Panc1 (cell line): Measurements from ENCODE around the gene COMMD2. TPM values are rescaled to one million over a fixed set of nuclear protein-coding genes. Genes with fewer than 3 reads are reported as not detected.

Experiments used
- ATAC-seq: fragments of 200-7000 bp; cut with Tn5 transposase; 2 replicates; pipeline ENCODE4 v1.9.1; 2020; ENCODE audit warnings: mild to moderate bottlenecking, moderate library complexity
- BruUV-seq: library from RNA; stranded (reverse); fragments of 400-500 nt; replicated peaks from 2 replicates; lab custom pipeline; 2021; lab: Mats Ljungman, UMichigan
- CTCF ChIA-PET: fragments of 300-600 bp; sonication (Branson Sonifier 250); formaldehyde crosslinking; loops from one replicate; lab custom pipeline; 2022; ENCODE audit warnings: antibody characterized with exemption; lab: Charles Lee
- POLR2A ChIA-PET: fragments of 300-600 bp; sonication (Branson Sonifier 250); formaldehyde crosslinking; loops from one replicate; lab custom pipeline; 2022; ENCODE audit warnings: antibody characterized with exemption; lab: Charles Lee
- DNase-seq: peaks from one replicate; pipeline ENCODE4 v3.0.0-alpha.2; 2010; ENCODE audit warnings: low read depth, low spot score
- H3K27ac ChIP-seq: 2 replicates; pipeline ENCODE4 v1.5.1; 2011; ENCODE audit warnings: mild to moderate bottlenecking, low read length, inconsistent platforms
- H3K27me3 ChIP-seq: fragments of 200-500 bp; sonication (Bioruptor generic); 2 replicates; pipeline ENCODE4 v1.6.0; 2014; ENCODE audit warnings: low read length, inconsistent platforms; ENCODE audit not compliant: control insufficient read depth, insufficient read depth
- H3K36me3 ChIP-seq: fragments of 200-500 bp; sonication (Bioruptor generic); 2 replicates; pipeline ENCODE4 v1.5.1; 2014; ENCODE audit warnings: inconsistent platforms, mild to moderate bottlenecking, low read length, moderate library complexity; ENCODE audit not compliant: control insufficient read depth, insufficient read depth
- H3K4me1 ChIP-seq: 2 replicates; pipeline ENCODE4 v1.5.1; 2011; ENCODE audit warnings: inconsistent platforms, mild to moderate bottlenecking, low read length, moderate library complexity; ENCODE audit not compliant: control insufficient read depth, insufficient read depth
- H3K4me3 ChIP-seq, 2 experiments: 2 replicates each; pipeline ENCODE4 v1.5.1; 2011 to 2012; ENCODE audit warnings: low read depth in 2 of 2, low read length in 2 of 2, mild to moderate bottlenecking in 2 of 2, inconsistent platforms in 1 of 2, moderate library complexity in 1 of 2
- H3K9me3 ChIP-seq: fragments of 200-500 bp; sonication (Bioruptor generic); 2 replicates; pipeline ENCODE4 v1.5.1; 2014; ENCODE audit warnings: low read depth, mild to moderate bottlenecking, inconsistent platforms, low read length, moderate library complexity; ENCODE audit not compliant: control insufficient read depth, insufficient read depth
- POLR2AphosphoS5 ChIP-seq: IDR thresholded peaks from 2 replicates; pipeline ENCODE4 v1.6.1; 2012; ENCODE audit warnings: mild to moderate bottlenecking, low read depth, low read length, moderate library complexity
- SIN3A ChIP-seq: IDR thresholded peaks from 2 replicates; pipeline ENCODE4 v1.6.1; 2012; ENCODE audit warnings: low read depth, mild to moderate bottlenecking, low read length, moderate library complexity, borderline replicate concordance; ENCODE audit not compliant: insufficient read depth
- TCF7L2 ChIP-seq: IDR thresholded peaks from 2 replicates; pipeline ENCODE4 v1.6.1; 2011; ENCODE audit warnings: mild to moderate bottlenecking, low read depth, low read length, inconsistent platforms
- in situ Hi-C: cut with HindIII; loops from 2 replicates; pipeline ENCODE4 v1.10.0; 2016; ENCODE audit warnings: low sequenced_read_pairs, low pct_unique_long_range_greater_than_20kb
- intact Hi-C: fragments of 100-400 bp; cut with micrococcal nuclease; formaldehyde crosslinking; loops from one replicate; pipeline ENCODE4 v1.10.0; 2022; ENCODE audit not compliant: unreplicated experiment
- total RNA-seq: library from RNA; stranded (reverse); gene quantifications from one replicate; pipeline ENCODE4 v1.2.1, GENCODE V29; 2021; ENCODE audit not compliant: unreplicated experiment
- TF ChIP-seq, protein P1 (sequence below), 2 experiments: IDR thresholded peaks; 2 replicates each; pipeline ENCODE4 v1.6.1; 2011 to 2012; ENCODE audit warnings: low read depth in 2 of 2, control low read depth in 1 of 2, low read length in 1 of 2, mild to moderate bottlenecking in 1 of 2, moderate library complexity in 1 of 2; ENCODE audit not compliant: insufficient read depth in 1 of 2
- TF ChIP-seq, protein P2 (sequence below): fragments of 450-650 bp; IDR thresholded peaks from 2 replicates; pipeline ENCODE4 v1.5.1; 2017; ENCODE audit warnings: mild to moderate bottlenecking

The COMMD2 gene
- total RNA-seq, 1 experiment from 2014 or later, result 70.2 TPM

DNA sequence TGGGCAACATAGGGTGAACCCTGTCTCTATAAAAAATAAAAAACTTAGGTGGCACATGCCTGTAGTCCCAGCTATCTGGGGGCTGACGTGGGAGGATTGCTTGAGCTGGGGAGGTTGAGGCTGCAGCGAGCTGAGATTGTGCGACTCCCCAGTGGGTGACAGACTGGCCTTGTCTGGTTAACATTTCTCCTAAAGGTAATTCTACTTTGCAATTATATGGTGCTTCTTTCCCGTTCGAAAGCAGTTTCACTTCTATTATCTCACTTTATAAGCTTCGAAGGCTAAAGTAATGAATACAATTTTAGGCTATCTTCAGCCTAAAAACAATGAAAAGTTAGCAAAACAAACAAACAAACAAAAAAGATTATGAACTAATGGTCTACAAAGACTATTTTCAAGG lies 35.3 kb downstream of the COMMD2 start:
- CTCF ChIA-PET, result interaction anchor here (0.5 to 1.3 kb wide), 5 partner anchors 19 to 149 kb away, joined by 3 to 7 read pairs (median 5); no protein-coding TSS in a partner anchor
- in situ Hi-C loops, result no loop called here
- ATAC-seq (0 out of 2 replicates have a peak, but pooled peaks have one; percentile 24), DNase-seq (no peak)
- peak overlapping the region; percentile 80 for H3K27ac ChIP-seq
- TF ChIP-seq POLR2AphosphoS5, result no peak
- TF ChIP-seq, protein P1, sequence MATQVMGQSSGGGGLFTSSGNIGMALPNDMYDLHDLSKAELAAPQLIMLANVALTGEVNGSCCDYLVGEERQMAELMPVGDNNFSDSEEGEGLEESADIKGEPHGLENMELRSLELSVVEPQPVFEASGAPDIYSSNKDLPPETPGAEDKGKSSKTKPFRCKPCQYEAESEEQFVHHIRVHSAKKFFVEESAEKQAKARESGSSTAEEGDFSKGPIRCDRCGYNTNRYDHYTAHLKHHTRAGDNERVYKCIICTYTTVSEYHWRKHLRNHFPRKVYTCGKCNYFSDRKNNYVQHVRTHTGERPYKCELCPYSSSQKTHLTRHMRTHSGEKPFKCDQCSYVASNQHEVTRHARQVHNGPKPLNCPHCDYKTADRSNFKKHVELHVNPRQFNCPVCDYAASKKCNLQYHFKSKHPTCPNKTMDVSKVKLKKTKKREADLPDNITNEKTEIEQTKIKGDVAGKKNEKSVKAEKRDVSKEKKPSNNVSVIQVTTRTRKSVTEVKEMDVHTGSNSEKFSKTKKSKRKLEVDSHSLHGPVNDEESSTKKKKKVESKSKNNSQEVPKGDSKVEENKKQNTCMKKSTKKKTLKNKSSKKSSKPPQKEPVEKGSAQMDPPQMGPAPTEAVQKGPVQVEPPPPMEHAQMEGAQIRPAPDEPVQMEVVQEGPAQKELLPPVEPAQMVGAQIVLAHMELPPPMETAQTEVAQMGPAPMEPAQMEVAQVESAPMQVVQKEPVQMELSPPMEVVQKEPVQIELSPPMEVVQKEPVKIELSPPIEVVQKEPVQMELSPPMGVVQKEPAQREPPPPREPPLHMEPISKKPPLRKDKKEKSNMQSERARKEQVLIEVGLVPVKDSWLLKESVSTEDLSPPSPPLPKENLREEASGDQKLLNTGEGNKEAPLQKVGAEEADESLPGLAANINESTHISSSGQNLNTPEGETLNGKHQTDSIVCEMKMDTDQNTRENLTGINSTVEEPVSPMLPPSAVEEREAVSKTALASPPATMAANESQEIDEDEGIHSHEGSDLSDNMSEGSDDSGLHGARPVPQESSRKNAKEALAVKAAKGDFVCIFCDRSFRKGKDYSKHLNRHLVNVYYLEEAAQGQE (IDR thresholded peaks at IDR 0.05; ENCODE audit: insufficient read depth in 1 of 2, low read depth in 2 of 2, low read length in 1 of 2), result no peak
- TF ChIP-seq TCF7L2, result no peak
- no peak for TF ChIP-seq SIN3A
- TF ChIP-seq, protein P2, sequence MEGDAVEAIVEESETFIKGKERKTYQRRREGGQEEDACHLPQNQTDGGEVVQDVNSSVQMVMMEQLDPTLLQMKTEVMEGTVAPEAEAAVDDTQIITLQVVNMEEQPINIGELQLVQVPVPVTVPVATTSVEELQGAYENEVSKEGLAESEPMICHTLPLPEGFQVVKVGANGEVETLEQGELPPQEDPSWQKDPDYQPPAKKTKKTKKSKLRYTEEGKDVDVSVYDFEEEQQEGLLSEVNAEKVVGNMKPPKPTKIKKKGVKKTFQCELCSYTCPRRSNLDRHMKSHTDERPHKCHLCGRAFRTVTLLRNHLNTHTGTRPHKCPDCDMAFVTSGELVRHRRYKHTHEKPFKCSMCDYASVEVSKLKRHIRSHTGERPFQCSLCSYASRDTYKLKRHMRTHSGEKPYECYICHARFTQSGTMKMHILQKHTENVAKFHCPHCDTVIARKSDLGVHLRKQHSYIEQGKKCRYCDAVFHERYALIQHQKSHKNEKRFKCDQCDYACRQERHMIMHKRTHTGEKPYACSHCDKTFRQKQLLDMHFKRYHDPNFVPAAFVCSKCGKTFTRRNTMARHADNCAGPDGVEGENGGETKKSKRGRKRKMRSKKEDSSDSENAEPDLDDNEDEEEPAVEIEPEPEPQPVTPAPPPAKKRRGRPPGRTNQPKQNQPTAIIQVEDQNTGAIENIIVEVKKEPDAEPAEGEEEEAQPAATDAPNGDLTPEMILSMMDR, result no peak
- no TSS peak for BruUV-seq
- peak overlapping the region in 1 of 2 experiments; percentile 0; a peak in 1 of 4 replicates for H3K4me3 ChIP-seq
- POLR2A ChIA-PET, result interaction anchor here (1.6 kb wide), 1 partner anchor 59 kb away, joined by 4 read pairs; the partner anchor contains the start of gene WWTR1
- H3K4me1 ChIP-seq, result peaks cover 8% of the 10 kb centered on the region; the same call in 1 of the 2 replicates
- H3K9me3 ChIP-seq, result peaks cover 23% of the 10 kb centered on the region
- H3K27me3 ChIP-seq, result no peaks in the 10 kb centered on the region
- intact Hi-C loops, result loop anchor here (2.0 to 10.0 kb wide), 3 partner anchors 58 to 205 kb away; partner anchors contain the start of gene WWTR1
- no peaks in the 10 kb centered on the region for H3K36me3 ChIP-seq

DNA sequence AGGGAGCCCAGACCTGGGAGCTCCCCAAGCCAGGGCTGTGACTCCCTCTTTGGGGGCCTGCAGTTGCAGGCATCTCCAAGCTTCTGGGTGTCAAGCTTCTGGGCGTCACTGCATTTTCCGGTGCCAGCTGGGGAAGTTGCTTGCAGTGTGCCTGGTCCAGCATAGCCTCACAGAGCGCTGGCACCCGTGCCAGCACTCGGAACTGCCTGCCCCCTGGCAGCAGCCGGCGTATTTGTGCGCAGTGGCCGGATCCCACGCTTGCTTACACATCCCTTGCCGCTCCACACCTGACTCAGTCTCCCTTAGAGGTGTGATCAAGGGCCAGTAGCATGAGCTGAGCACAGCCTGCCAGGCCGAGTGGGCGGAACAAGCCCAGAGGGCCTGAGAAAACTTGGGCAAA lies 37.0 kb downstream of the COMMD2 start:
- 0 out of 2 replicates have a peak, but pooled peaks have one; percentile 35 for ATAC-seq
- POLR2A ChIA-PET, result interaction anchor here (0.6 kb wide), 1 partner anchor 63 kb away, joined by 12 read pairs; no protein-coding TSS in a partner anchor
- in situ Hi-C loops, result no loop called here
- no peak for DNase-seq
- Histone ChIP-seq H3K27ac (no peak overlapping the region), H3K4me3 (no peak overlapping the region), H3K36me3 (no peaks in the 10 kb centered on the region), H3K4me1 (peaks cover 8% of the 10 kb centered on the region; the same call in 1 of the 2 replicates), H3K9me3 (peaks cover 8% of the 10 kb centered on the region; the same call in 1 of the 2 replicates), H3K27me3 (no peaks in the 10 kb centered on the region)
- CTCF ChIA-PET, result interaction anchor here (1.0 kb wide), 1 partner anchor 10 kb away, joined by 3 read pairs; no protein-coding TSS in a partner anchor
- TF ChIP-seq POLR2AphosphoS5 (no peak), SIN3A (no peak), TCF7L2 (no peak)
- TF ChIP-seq, protein P1 (IDR thresholded peaks at IDR 0.05; ENCODE audit: insufficient read depth in 1 of 2, low read depth in 2 of 2, low read length in 1 of 2), result no peak
- TF ChIP-seq, protein P2, result no peak
- BruUV-seq, result no TSS peak
- intact Hi-C loops, result loop anchor here (5.0 to 10.0 kb wide), 2 partner anchors 180 to 203 kb away; no protein-coding TSS in a partner anchor
